H1 (cell line): ENCODE measurements around the gene NOC3L.

Experiments used
- CHD1 ChIP-seq: IDR thresholded peaks from 2 replicates; pipeline ENCODE4 v1.6.1; 2012; ENCODE audit warnings: low read depth, low read length, improper control_type of control experiment
- EZH2 ChIP-seq: fragments of 200-600 bp; sonication (generic); IDR thresholded peaks from 2 replicates; pipeline ENCODE4 v1.7.1; 2012; ENCODE audit warnings: low read depth, mild to moderate bottlenecking, moderate library complexity, low read length, inconsistent platforms; ENCODE audit not compliant: severe bottlenecking
- POLR2AphosphoS5 ChIP-seq: IDR thresholded peaks from 2 replicates; pipeline ENCODE4 v1.6.1; 2011; ENCODE audit warnings: low read depth, low read length
- RXRA ChIP-seq: IDR thresholded peaks from 2 replicates; pipeline ENCODE4 v1.6.1; 2011; ENCODE audit warnings: low read depth, mild to moderate bottlenecking, low read length, moderate library complexity; ENCODE audit not compliant: insufficient read depth

GRCh38 chr10:94320285-94320914 is 42.3 kb downstream of the NOC3L start:
- no peak for TF ChIP-seq POLR2AphosphoS5
- no peak for TF ChIP-seq EZH2
- TF ChIP-seq CHD1 = no peak
- no peak for TF ChIP-seq RXRA
